ENCODE data around the gene EVI5L. TPM values are rescaled to one million over a fixed set of nuclear protein-coding genes. Genes with fewer than 3 reads are reported as not detected.

The EVI5L gene
- total RNA-seq, 1 donor from 2014 or later = 9.9 TPM

GRCh38 chr19:7787602-7788177, 42.3 kb upstream of the EVI5L start:
- no peaks in the 10 kb centered on the region for H3K36me3 ChIP-seq (ENCODE audit: control insufficient read depth, insufficient read depth, low read length)
- H3K4me3 ChIP-seq (ENCODE audit: low read depth, low read length) = no peak overlapping the region
- no peak for DNase-seq (ENCODE audit: low read depth)
- TF ChIP-seq CTCF (IDR thresholded peaks at IDR 0.05; ENCODE audit: insufficient read depth, low read length, poor library complexity, severe bottlenecking) = no peak
- H3K27me3 ChIP-seq (ENCODE audit: control insufficient read depth, insufficient read depth, low read length) = peaks cover 41% of the 10 kb centered on the region

GRCh38 chr19:7788178-7788932, 41.7 kb upstream of the EVI5L start:
- H3K4me3 ChIP-seq (ENCODE audit: low read depth, low read length) = no peak overlapping the region
- peaks cover 40% of the 10 kb centered on the region for H3K27me3 ChIP-seq (ENCODE audit: control insufficient read depth, insufficient read depth, low read length)
- TF ChIP-seq CTCF (IDR thresholded peaks at IDR 0.05; ENCODE audit: insufficient read depth, low read length, poor library complexity, severe bottlenecking) = no peak
- H3K36me3 ChIP-seq (ENCODE audit: control insufficient read depth, insufficient read depth, low read length) = no peaks in the 10 kb centered on the region
- no peak for DNase-seq (ENCODE audit: low read depth)

- DNase-seq (ENCODE audit: low read depth) = no peak
- no peaks in the 10 kb centered on the region for H3K36me3 ChIP-seq (ENCODE audit: control insufficient read depth, insufficient read depth, low read length)
- peaks cover 35% of the 10 kb centered on the region for H3K27me3 ChIP-seq (ENCODE audit: control insufficient read depth, insufficient read depth, low read length)
- no peak overlapping the region for H3K4me3 ChIP-seq (ENCODE audit: low read depth, low read length)
- TF ChIP-seq CTCF (IDR thresholded peaks at IDR 0.05; ENCODE audit: insufficient read depth, low read length, poor library complexity, severe bottlenecking) = no peak
These were observed 41.1 kb upstream of the EVI5L start for GRCh38 chr19:7788933-7789323.

- Histone ChIP-seq H3K4me3 (ENCODE audit: low read depth, low read length) (no peak overlapping the region), H3K27me3 (ENCODE audit: control insufficient read depth, insufficient read depth, low read length) (peaks cover 35% of the 10 kb centered on the region), H3K36me3 (ENCODE audit: control insufficient read depth, insufficient read depth, low read length) (no peaks in the 10 kb centered on the region)
- TF ChIP-seq CTCF (IDR thresholded peaks at IDR 0.05; ENCODE audit: insufficient read depth, low read length, poor library complexity, severe bottlenecking) = no peak
- DNase-seq (ENCODE audit: low read depth) = no peak
These were observed 40.6 kb upstream of the EVI5L start for GRCh38 chr19:7789447-7789846.

- H3K36me3 ChIP-seq (ENCODE audit: control insufficient read depth, insufficient read depth, low read length) = no peaks in the 10 kb centered on the region
- DNase-seq (ENCODE audit: low read depth) = no peak
- peaks cover 35% of the 10 kb centered on the region for H3K27me3 ChIP-seq (ENCODE audit: control insufficient read depth, insufficient read depth, low read length)
- H3K4me3 ChIP-seq (ENCODE audit: low read depth, low read length) = no peak overlapping the region
- no peak for TF ChIP-seq CTCF (IDR thresholded peaks at IDR 0.05; ENCODE audit: insufficient read depth, low read length, poor library complexity, severe bottlenecking)
These were observed 39.6 kb upstream of the EVI5L start for GRCh38 chr19:7790416-7790815.

Measured in kidney epithelial cell (primary cell).